H54 (cell line): ENCODE results near the gene ARL6IP5.

Experiments
- DNase-seq: peaks from one replicate; pipeline ENCODE4 v3.0.0; 2011; ENCODE audit warnings: low spot score, mixed read lengths; ENCODE audit not compliant: insufficient read length
- FAIRE-seq: peaks from 3 replicates; lab custom pipeline; 2011; peaks lifted over from hg19 to GRCh38; lab: Jason Lieb, UNC
- POLR2A ChIP-seq: IDR thresholded peaks from 2 replicates; pipeline ENCODE4 v1.6.1; 2011; ENCODE audit warnings: low read depth, mild to moderate bottlenecking, low read length

Gene ARL6IP5

DNA sequence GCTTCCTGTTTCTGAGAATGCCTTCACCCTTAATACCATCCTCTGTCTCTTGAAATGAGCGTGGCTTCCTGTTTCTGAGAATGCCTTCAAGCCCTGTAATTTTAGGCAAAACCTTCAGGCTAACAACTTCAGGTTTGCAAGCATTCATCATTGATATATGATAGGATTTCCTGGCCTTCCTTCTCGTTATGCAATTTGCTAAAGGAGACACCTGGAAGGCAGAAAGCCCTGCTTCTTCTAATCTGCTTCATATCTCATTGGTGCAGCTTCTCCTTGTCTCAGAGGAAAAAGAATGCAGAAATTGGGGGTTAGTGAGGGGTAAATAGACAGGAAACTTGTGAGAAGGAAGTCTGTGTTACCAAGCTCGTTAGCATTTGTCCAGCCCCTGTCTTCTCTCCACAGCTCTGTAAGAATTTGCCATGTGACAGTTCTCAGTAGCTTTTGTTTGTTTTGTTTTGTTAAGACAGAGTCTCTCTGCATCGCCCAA lies 7.3 kb downstream of the ARL6IP5 start:
- FAIRE-seq, result no peak
- DNase-seq, result no peak
- no peak for TF ChIP-seq POLR2A

DNA sequence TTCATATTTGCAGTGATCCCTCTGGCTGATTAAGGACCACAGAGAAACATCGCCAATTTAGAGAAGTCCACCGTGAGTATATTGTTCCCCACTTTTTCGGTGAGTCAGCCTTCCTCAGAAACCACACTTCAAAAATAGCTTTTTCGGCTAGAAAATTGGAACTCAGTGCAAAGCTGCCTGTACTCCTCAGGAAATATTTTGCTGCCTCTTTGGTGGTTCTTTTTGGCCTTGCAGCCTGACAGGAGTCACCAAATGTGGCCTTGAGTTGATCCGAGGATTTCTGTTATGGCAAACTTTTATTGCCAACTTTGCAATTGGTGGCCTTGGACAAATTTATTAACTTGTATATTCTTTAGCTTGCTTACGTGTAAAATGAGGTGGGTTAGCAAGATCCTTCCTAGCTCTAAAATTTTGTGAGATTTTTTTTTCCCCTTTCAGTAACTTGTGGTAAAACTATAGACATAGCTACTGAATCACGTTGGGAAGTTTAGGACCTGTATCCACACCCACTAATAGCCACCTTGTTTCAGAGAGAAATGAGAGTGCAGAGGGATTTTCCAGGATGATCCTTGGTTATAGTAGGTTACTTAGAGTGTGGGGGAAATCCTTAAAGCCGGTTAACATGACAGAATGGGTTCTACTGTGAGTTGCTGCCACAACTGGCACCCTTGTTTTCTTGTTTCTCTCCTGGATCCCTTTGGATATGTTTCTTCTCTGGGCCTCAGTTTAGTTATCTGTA lies 9.9 kb downstream of the ARL6IP5 start:
- TF ChIP-seq POLR2A, result no peak
- no peak for DNase-seq
- peak; percentile 65 for FAIRE-seq

DNA sequence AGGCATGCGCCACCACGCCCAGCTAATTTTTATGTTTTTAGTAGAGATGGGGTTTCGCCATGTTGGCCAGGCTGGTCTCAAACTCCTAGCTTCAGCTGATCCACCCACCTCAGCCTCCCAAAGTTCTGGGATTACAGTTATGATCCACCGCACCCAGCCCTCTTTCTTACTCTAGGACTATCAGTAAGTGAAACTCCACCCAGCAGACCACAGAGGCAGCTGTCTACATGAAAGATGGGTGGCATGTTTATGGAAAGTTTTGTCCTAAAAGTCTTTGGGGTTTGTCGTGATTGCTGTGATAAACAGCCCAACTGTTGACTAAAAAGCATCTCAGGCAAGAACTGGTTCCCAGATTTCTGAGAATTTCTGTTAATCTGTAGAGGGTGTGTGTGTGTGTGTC lies 10.9 kb downstream of the ARL6IP5 start:
- no peak for TF ChIP-seq POLR2A
- no peak for DNase-seq
- FAIRE-seq, result no peak

DNA sequence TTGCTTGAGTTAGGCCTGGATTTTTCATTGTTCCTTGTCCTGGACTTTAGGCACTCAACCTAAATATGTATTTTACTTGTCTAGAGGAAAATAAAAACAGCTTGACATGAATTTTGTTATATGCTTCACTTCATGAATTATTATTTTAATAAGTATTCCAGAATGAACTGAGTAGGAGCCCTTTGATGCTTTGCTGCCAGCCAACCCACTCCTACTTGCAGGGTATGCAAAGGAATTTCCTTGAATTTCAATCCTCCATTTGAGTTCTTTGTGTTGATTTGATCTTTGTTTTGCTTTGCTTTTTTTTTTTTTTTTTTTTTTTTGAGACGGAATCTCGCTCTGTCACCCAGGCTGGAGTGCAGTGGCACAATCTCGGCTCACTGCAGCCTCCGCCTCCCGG lies 11.6 kb downstream of the ARL6IP5 start:
- FAIRE-seq (no peak), DNase-seq (no peak)
- TF ChIP-seq POLR2A, result no peak

DNA sequence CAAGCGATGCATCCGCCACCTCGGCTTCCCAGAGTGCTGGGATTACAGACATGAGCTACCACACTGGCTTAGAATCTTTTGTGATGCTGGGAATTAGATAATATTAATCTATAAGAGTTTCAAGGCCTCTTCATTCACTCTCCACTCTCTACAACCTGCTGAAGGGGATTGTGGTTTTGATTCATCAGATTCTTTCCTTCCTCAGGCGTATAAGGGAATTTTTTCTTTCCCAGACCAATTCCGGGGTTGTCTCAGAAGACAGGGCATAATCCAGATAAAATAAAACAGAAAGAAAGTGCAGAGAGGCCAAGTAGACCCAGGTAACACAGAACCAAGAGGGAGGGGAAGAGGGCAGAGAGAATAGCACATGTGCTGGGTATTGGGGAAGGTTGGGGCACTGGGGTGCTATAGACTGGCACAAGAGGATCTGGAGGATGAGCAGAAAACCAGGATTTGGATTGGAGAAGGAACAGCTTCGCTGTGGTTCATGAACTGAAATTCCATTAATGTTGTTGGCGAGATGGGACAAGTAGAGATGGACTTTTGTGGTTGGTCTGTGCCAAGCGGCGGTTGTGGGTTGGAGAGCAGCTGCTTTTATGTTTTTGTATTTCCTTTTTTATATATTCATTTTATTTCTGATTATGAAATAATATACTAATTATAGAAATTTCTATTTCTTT lies 12.8 kb downstream of the ARL6IP5 start:
- DNase-seq, result no peak
- TF ChIP-seq POLR2A, result no peak
- FAIRE-seq, result no peak

DNA sequence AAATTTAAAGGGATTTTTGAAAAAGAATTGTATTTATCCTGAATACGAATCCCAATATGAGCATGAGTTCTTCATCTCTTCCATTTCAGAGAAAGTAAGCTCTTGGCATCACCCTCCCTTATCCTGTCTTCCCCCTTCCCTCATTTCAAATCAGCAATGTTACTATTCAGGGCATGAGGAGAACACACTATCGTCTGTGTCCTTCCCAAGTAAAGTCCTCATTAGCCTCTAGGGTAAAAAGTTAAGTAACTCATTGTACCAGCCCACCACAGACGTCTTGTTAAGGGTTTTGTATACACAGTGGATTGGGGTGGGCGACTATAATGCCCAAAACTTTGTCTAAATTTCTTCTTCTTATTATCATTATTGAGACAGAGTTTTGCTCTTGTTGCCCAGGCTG lies 14.8 kb downstream of the ARL6IP5 start:
- TF ChIP-seq POLR2A, result no peak
- DNase-seq (no peak), FAIRE-seq (no peak)

DNA sequence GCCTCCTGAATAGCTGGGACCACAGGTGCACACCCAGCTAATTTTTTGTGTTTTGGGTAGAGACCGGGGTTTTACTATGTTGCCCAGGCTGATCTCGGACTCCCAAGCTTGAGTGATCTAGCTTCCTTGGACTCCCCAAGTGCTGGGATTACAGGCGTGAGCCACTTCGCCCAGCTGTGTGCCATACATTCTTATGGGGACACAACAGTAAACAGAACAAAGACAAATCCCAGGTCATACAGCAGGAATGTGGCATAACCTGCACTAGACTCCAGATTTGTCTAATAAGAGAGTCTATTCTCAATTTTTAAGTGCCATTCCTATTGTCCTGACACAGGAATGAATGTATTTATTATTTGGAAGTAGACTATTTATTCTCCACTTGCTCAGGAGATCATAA lies 17.6 kb downstream of the ARL6IP5 start:
- TF ChIP-seq POLR2A, result no peak
- DNase-seq (no peak), FAIRE-seq (no peak)

DNA sequence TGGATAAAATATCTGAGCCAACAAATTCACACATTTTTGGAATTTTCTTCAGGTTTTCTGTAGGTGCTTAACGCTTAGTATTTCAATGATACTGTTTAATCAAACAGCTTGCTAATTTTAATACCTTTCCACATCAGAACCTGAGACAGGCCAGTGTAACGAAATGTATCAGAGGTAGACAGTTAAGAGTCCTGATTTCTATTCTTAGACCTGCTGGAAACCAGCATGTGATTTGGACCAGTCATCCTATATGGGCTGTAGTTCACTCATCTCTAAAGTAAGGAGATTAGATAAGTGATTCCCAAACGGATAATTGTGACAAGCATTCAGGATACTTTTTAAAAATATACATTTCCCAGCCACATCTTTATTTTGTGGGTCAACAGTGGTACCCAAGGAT lies 18.4 kb downstream of the ARL6IP5 start:
- TF ChIP-seq POLR2A, result no peak
- DNase-seq, result no peak
- no peak for FAIRE-seq

DNA sequence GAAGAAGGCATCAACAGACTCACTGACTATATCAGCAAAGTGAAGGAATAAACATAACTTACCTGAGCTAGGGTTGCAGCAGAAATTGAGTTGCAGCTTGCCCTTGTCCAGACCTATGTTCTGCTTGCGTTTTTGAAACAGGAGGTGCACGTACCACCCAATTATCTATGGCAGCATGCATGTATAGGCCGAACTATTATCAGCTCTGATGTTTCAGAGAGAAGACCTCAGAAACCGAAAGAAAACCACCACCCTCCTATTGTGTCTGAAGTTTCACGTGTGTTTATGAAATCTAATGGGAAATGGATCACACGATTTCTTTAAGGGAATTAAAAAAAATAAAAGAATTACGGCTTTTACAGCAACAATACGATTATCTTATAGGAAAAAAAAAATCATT lies 19.8 kb downstream of the ARL6IP5 start:
- no peak for DNase-seq
- no peak for FAIRE-seq
- no peak for TF ChIP-seq POLR2A

DNA sequence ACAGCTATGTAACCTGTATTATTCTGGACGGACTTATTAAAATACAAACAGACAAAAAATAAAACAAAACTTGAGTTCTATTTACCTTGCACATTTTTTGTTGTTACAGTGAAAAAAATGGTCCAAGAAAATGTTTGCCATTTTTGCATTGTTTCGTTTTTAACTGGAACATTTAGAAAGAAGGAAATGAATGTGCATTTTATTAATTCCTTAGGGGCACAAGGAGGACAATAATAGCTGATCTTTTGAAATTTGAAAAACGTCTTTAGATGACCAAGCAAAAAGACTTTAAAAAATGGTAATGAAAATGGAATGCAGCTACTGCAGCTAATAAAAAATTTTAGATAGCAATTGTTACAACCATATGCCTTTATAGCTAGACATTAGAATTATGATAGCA lies 20.6 kb downstream of the ARL6IP5 start:
- no peak for TF ChIP-seq POLR2A
- DNase-seq (no peak), FAIRE-seq (peak; percentile 76)

DNA sequence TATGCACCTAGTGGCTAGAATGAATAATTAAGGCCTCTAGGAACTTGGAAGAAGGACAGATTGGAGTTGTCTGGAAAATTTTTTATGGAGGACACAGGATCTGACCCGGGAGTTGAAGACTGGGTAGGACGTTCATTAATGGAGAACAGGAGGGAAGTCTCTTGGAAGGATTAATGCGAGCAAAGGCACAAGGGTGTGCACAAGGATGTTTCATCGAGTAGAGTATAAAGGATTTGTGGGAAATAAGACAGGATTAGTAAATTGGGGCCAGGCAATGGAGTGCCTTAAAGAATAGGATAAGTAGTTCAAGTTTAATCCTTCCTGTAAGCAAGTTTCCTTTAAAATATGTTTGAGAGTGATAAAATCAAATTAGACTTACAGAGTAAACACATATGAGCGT lies 23.1 kb downstream of the ARL6IP5 start:
- no peak for TF ChIP-seq POLR2A
- FAIRE-seq (no peak), DNase-seq (no peak)

DNA sequence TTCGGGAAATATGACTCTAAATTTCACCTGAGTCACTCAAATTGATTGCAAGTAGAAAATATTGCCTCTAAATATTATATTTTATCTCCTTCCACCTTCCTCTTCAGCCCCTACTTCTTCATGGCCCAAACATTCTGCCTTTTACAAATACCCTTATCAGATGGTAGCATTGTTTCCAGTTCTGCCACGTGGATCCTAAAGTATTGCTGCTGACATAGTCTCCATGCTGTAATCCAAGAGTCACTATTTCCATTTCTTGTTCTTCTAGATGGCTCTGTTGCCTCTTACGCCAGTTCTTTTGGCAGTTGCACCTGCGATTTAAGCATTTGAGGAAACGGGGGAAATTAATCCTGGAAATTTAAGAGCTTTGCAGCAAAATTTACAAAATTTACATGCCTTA lies 24.1 kb downstream of the ARL6IP5 start:
- FAIRE-seq (no peak), DNase-seq (no peak)
- no peak for TF ChIP-seq POLR2A

DNA sequence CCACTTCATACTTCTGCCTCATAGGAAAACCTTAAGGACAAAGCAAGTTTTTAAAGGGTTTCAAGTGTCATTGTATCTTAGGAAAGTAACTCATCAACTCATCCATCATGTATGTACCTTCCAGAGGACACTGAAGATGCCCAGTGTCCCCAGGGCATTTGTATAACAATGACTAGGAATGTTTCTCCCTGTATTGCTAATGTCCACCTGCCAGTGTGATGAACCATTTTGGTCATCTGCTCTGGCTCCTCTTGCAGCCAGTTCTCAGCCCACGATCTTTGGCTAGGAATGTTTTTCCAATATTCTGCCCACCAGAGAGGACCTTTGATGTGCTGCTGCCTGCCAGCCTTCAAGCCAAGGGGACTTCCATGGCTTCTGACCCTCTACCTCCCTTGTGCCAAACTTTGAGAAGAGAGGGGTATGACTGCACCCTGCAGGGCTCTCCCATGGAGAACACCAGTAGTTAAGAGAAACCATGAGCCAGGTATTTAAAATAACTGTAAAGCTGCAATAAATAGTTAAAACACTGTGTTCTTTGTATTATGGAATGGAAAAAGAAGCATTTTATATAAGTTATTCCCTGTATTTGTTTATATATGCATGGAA lies 26.3 kb downstream of the ARL6IP5 start:
- no peak for FAIRE-seq
- DNase-seq, result no peak
- TF ChIP-seq POLR2A, result no peak

DNA sequence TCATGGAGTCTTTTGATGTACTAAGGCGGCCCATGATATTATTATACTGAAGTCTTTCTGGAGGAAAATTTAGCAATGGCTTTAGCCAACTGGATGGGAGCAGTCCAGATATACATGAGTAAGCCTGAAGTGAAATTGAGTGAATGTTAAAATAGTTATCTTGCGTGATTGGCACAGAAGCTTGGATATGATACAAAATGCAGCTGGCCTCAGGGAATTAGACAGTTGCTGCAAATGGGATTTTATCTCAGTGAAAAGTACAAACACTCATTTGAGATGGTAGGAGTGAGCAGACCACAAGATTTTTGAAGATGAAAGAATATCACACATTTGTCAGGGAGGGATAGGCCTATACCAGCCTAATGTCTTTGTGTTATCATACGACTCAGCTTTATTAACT lies 28.8 kb downstream of the ARL6IP5 start:
- FAIRE-seq (no peak), DNase-seq (no peak)
- no peak for TF ChIP-seq POLR2A
